DOHH2 (cell line): Measurements from ENCODE around the gene BGN.

Source experiments
- EZH2phosphoT487 ChIP-seq: fragments of 200-600 bp; sonication (generic); IDR thresholded peaks from 2 replicates; pipeline ENCODE4 v1.6.1; 2017; ENCODE audit warnings: borderline replicate concordance, mild to moderate bottlenecking, antibody characterized with exemption, low read length, moderate library complexity, mixed read lengths
- TF ChIP-seq, protein P1 (sequence below): fragments of 200-600 bp; sonication (generic); IDR thresholded peaks from one replicate; pipeline ENCODE4 v1.5.1; 2014; ENCODE audit warnings: antibody characterized with exemption, mild to moderate bottlenecking, low read depth, low read length; ENCODE audit not compliant: poor library complexity, severe bottlenecking

DNA sequence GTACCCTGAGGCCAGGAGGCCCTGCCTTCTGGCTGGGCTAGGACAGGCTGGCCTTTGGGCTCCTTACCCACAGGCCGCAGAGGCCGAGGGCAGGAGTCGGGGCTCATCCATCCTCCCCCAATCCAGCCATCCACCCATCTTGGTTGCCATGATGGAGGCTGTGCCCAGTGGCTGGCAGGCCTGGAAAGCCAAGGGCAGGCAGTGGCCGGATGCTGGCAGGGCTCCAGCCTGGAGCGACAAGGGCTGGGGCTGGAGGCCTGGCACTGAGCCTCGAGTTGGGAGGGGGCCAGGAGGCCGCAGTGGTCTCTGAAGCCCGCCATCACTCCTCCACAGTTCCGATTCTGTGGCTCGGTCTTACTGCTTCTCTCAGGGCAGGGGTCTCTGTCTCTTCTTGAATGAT, 8.6 kb upstream of the BGN start:
- TF ChIP-seq, protein P1, sequence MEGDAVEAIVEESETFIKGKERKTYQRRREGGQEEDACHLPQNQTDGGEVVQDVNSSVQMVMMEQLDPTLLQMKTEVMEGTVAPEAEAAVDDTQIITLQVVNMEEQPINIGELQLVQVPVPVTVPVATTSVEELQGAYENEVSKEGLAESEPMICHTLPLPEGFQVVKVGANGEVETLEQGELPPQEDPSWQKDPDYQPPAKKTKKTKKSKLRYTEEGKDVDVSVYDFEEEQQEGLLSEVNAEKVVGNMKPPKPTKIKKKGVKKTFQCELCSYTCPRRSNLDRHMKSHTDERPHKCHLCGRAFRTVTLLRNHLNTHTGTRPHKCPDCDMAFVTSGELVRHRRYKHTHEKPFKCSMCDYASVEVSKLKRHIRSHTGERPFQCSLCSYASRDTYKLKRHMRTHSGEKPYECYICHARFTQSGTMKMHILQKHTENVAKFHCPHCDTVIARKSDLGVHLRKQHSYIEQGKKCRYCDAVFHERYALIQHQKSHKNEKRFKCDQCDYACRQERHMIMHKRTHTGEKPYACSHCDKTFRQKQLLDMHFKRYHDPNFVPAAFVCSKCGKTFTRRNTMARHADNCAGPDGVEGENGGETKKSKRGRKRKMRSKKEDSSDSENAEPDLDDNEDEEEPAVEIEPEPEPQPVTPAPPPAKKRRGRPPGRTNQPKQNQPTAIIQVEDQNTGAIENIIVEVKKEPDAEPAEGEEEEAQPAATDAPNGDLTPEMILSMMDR, result no peak
- TF ChIP-seq EZH2phosphoT487, result no peak
